GM12878 (cell line): ENCODE measurements around the gene AP1S3. TPM values are rescaled to one million over a fixed set of nuclear protein-coding genes. Genes with fewer than 3 reads are reported as not detected.

Source experiments
- ATAC-seq: fragments of 200-7000 bp; cut with Tn5 transposase; 3 replicates; pipeline ENCODE4 v1.9.1; 2020; ENCODE audit warnings: mild to moderate bottlenecking, moderate library complexity
- BruUV-seq: library from RNA; stranded (reverse); fragments of 400-500 nt; replicated peaks from 2 replicates; lab custom pipeline; 2021; lab: Mats Ljungman, UMichigan
- CTCF ChIA-PET: fragments of 300-600 bp; sonication (Branson Sonifier 250); formaldehyde crosslinking; extraction: SDS; loops from one replicate; lab custom pipeline; 2021; ENCODE audit warnings: inconsistent platforms; lab: Yijun Ruan, JAX
- POLR2A ChIA-PET: fragments of 350-600 bp; formaldehyde crosslinking; extraction: SDS; loops from one replicate; lab custom pipeline; 2021; ENCODE audit warnings: inconsistent platforms; lab: Charles Lee
- RAD21 ChIA-PET: fragments of 300-600 bp; sonication (Branson Sonifier 250); formaldehyde crosslinking; loops from one replicate; lab custom pipeline; 2023; ENCODE audit warnings: antibody characterized with exemption; ENCODE audit not compliant: unreplicated experiment; lab: Charles Lee
- SMC1A ChIA-PET: fragments of 300-600 bp; sonication (Branson Sonifier 250); formaldehyde crosslinking; loops from one replicate; lab custom pipeline; 2023; ENCODE audit not compliant: unreplicated experiment, uncharacterized antibody; lab: Charles Lee
- DNase-seq: peaks from one replicate; pipeline ENCODE4 v3.0.0-alpha.2; 2011; ENCODE audit warnings: low read depth, low spot score
- FAIRE-seq: peaks from 3 replicates; lab custom pipeline; 2011; peaks lifted over from hg19 to GRCh38; lab: Jason Lieb, UNC
- H2AFZ ChIP-seq: 2 replicates; pipeline ENCODE4 v1.6.0; 2011; ENCODE audit warnings: low read depth, low read length, control low read depth; ENCODE audit not compliant: control insufficient read depth
- H3K27ac ChIP-seq: 2 replicates; pipeline ENCODE4 v1.5.1; 2011; ENCODE audit warnings: control low read depth; ENCODE audit not compliant: control insufficient read depth, insufficient read depth
- H3K27me3 ChIP-seq, 2 experiments: replicated peaks in 1 of 2; 2 replicates each; pipeline versions ENCODE4 v1.6.0 to v1.6.1; 2011; ENCODE audit warnings: low read length in 1 of 2; ENCODE audit not compliant: control insufficient read depth in 2 of 2, insufficient read depth in 2 of 2
- H3K36me3 ChIP-seq, 2 experiments: 2 replicates each; pipeline ENCODE4 v1.5.1; 2011; ENCODE audit warnings: low read length in 1 of 2; ENCODE audit not compliant: control insufficient read depth in 2 of 2, insufficient read depth in 2 of 2
- H3K4me1 ChIP-seq: 2 replicates; pipeline ENCODE4 v1.6.1; 2011; ENCODE audit warnings: mild to moderate bottlenecking, low read length, moderate library complexity, mixed read lengths; ENCODE audit not compliant: control insufficient read depth, insufficient read depth
- H3K4me2 ChIP-seq: 2 replicates; pipeline ENCODE4 v1.6.0; 2011; ENCODE audit warnings: control low read depth; ENCODE audit not compliant: control insufficient read depth, insufficient read depth
- H3K4me3 ChIP-seq: fragments of 200-600 bp; sonication (generic); 2 replicates; pipeline ENCODE4 v1.5.1; 2016
- H3K79me2 ChIP-seq: 2 replicates; pipeline ENCODE4 v1.6.0; 2011; ENCODE audit warnings: low read length; ENCODE audit not compliant: control insufficient read depth, insufficient read depth
- H3K9ac ChIP-seq: 2 replicates; pipeline ENCODE4 v1.8.0; 2011; ENCODE audit warnings: low read length, control low read depth, mixed read lengths; ENCODE audit not compliant: control insufficient read depth, insufficient read depth
- H3K9me3 ChIP-seq: replicated peaks from 3 replicates; pipeline ENCODE4 v1.5.1; 2011; ENCODE audit warnings: mild to moderate bottlenecking, low read length; ENCODE audit not compliant: control insufficient read depth, insufficient read depth
- H4K20me1 ChIP-seq: 2 replicates; pipeline ENCODE4 v1.6.0; 2011; ENCODE audit not compliant: control insufficient read depth, insufficient read depth
- BMI1 ChIP-seq: fragments of 450-650 bp; IDR thresholded peaks from 2 replicates; pipeline ENCODE4 v1.6.1; 2016; ENCODE audit warnings: mild to moderate bottlenecking, moderate library complexity, borderline replicate concordance
- E2F4 ChIP-seq: IDR thresholded peaks from 2 replicates; pipeline ENCODE4 v1.6.1; 2012; ENCODE audit warnings: low read depth, low read length, improper control_type of control experiment
- ESRRA ChIP-seq: IDR thresholded peaks from 2 replicates; pipeline ENCODE4 v1.6.1; 2012; ENCODE audit warnings: mild to moderate bottlenecking, low read length, improper control_type of control experiment
- ZBED1 ChIP-seq: IDR thresholded peaks from 2 replicates; pipeline ENCODE4 v1.6.1; 2016; ENCODE audit warnings: borderline replicate concordance
- WGBS: methylation state at CpG from one replicate; pipeline ENCODE4 v1.1.6; 2016; ENCODE audit warnings: low lambda C conversion rate; ENCODE audit not compliant: insufficient replicate concordance, insufficient coverage; ENCODE audit errors: missing lambda C conversion rate; 5-methylcytosine and 5-hydroxymethylcytosine counted together
- in situ Hi-C: fragments of 300-500 bp; cut with MboI; formaldehyde crosslinking; loops from 9 replicates; pipeline ENCODE4 v1.14.3; 2018; ENCODE audit warnings: mixed read lengths
- intact Hi-C: fragments of 100-400 bp; cut with micrococcal nuclease; formaldehyde crosslinking; loops from one replicate; pipeline ENCODE4 v1.14.2; 2022; ENCODE audit not compliant: unreplicated experiment
- polyA plus RNA-seq, 11 experiments: library from polyadenylated mRNA; depleted of rRNA in 4 of 11; unstranded in 6 of 11; stranded (reverse) in 5 of 11; fragments of >200 nt; fragmentation: Nextera tagmentation in 4 of 11; fragmentation: Illumina TruSeq in 1 of 11; extraction: Ambion mirVana in 4 of 11; extraction: Trizol in 1 of 11; gene quantifications; 1 replicate in 1 of 11; 2 replicates in 10 of 11; pipeline versions ENCODE4 v1.2.1 to v1.2.3, GENCODE V29; 2011 to 2016; ENCODE audit warnings: inconsistent platforms in 2 of 11, missing spikeins in 2 of 11, low read depth in 1 of 11
- total RNA-seq, 4 experiments: library from RNA; depleted of rRNA in 3 of 4; stranded (reverse); fragments of >200 nt in 3 of 4; fragmentation: Illumina TruSeq in 1 of 4; extraction: Trizol in 1 of 4; gene quantifications; 2 replicates each; pipeline versions ENCODE4 v1.2.1 to v1.2.3, GENCODE V29; 2013 to 2021
- TF ChIP-seq, protein P1 (sequence below): fragments of 450-650 bp; IDR thresholded peaks from 2 replicates; pipeline ENCODE4 v1.6.1; 2017; ENCODE audit warnings: antibody characterized with exemption, mild to moderate bottlenecking, moderate library complexity
- TF ChIP-seq, protein P2 (sequence below): IDR thresholded peaks from 2 replicates; pipeline ENCODE4 v1.6.1; 2011; ENCODE audit warnings: low read depth, low read length, improper control_type of control experiment, borderline replicate concordance

AP1S3 gene
- total and polyA plus RNA-seq, 10 of the 15 experiments (the other 5 are each of a cell fraction or from before 2014, with no cell fraction given) = 2.6 to 14.3 (median 9.2) TPM

DNA sequence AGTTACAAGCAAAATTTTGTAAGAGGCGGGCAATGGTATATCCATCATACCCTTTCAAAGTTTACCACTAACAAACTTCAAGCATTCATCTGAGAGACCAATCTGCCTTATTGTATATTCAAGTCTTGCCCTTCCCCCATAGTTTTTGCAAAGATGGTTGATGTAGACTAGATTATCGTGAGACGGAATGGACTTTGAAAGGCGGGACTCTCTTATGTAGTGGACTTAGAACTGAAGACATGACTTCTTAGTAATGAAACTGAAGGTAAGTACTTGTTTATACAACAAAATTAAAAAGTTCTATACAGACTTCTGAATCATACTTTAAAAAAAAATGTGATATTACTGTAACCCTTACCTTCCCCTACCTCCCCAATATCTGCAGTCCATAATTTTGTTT is 10.4 kb downstream of the AP1S3 start:
- CTCF ChIA-PET = no interaction called here
- no peaks in the 10 kb centered on the region for H4K20me1 ChIP-seq
- WGBS = 73% methylated on average over 4 of the region's 4 CpGs
- no peak for ATAC-seq
- peaks cover 8% of the 10 kb centered on the region for H3K4me1 ChIP-seq
- H3K9me3 ChIP-seq = no peaks in the 10 kb centered on the region; the same call in 2 of the 3 replicates
- H2AFZ ChIP-seq = no peak overlapping the region
- no peak for FAIRE-seq
- no peaks in the 10 kb centered on the region for H3K27me3 ChIP-seq
- no peak overlapping the region for H3K9ac ChIP-seq
- H3K79me2 ChIP-seq = peaks cover 1% of the 10 kb centered on the region
- in situ Hi-C loops = no loop called here
- H3K36me3 ChIP-seq = no peaks in the 10 kb centered on the region; a peak in 1 of 4 replicates
- intact Hi-C loops = no loop called here
- TF ChIP-seq, protein P1, sequence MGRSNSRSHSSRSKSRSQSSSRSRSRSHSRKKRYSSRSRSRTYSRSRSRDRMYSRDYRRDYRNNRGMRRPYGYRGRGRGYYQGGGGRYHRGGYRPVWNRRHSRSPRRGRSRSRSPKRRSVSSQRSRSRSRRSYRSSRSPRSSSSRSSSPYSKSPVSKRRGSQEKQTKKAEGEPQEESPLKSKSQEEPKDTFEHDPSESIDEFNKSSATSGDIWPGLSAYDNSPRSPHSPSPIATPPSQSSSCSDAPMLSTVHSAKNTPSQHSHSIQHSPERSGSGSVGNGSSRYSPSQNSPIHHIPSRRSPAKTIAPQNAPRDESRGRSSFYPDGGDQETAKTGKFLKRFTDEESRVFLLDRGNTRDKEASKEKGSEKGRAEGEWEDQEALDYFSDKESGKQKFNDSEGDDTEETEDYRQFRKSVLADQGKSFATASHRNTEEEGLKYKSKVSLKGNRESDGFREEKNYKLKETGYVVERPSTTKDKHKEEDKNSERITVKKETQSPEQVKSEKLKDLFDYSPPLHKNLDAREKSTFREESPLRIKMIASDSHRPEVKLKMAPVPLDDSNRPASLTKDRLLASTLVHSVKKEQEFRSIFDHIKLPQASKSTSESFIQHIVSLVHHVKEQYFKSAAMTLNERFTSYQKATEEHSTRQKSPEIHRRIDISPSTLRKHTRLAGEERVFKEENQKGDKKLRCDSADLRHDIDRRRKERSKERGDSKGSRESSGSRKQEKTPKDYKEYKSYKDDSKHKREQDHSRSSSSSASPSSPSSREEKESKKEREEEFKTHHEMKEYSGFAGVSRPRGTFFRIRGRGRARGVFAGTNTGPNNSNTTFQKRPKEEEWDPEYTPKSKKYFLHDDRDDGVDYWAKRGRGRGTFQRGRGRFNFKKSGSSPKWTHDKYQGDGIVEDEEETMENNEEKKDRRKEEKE = no peak
- TF ChIP-seq E2F4 (no peak), ZBED1 (no peak), BMI1 (no peak), ESRRA (no peak)
- TF ChIP-seq, protein P2, sequence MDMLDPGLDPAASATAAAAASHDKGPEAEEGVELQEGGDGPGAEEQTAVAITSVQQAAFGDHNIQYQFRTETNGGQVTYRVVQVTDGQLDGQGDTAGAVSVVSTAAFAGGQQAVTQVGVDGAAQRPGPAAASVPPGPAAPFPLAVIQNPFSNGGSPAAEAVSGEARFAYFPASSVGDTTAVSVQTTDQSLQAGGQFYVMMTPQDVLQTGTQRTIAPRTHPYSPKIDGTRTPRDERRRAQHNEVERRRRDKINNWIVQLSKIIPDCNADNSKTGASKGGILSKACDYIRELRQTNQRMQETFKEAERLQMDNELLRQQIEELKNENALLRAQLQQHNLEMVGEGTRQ = no peak
- SMC1A ChIA-PET = no interaction called here
- DNase-seq = no peak
- RAD21 ChIA-PET = no interaction called here
- no peak overlapping the region for H3K4me3 ChIP-seq
- no peak overlapping the region for H3K4me2 ChIP-seq
- POLR2A ChIA-PET = no interaction called here
- no peak overlapping the region for H3K27ac ChIP-seq
- no TSS peak for BruUV-seq
